WERI-Rb-1 (cell line): ENCODE results near the gene SEMA3C.

Experiments
- DNase-seq: peaks from one replicate; pipeline ENCODE4 v3.0.0-alpha.2; 2020
- H3K27ac ChIP-seq: fragments of 250-450 bp; sonication (Bioruptor Pico); 2 replicates; pipeline ENCODE4 v1.5.1; 2020; ENCODE audit warnings: mild to moderate bottlenecking, moderate library complexity
- H3K27me3 ChIP-seq: fragments of 250-450 bp; sonication (Bioruptor Pico); 2 replicates; pipeline ENCODE4 v1.5.1; 2021; ENCODE audit warnings: mild to moderate bottlenecking, low read depth, moderate library complexity; ENCODE audit not compliant: insufficient read depth, severe bottlenecking
- H3K36me3 ChIP-seq: fragments of 250-450 bp; sonication (Bioruptor Pico); 2 replicates; pipeline ENCODE4 v1.5.1; 2020; ENCODE audit warnings: mild to moderate bottlenecking, moderate library complexity
- H3K4me3 ChIP-seq: 2 replicates; pipeline ENCODE4 v1.5.1; 2011; ENCODE audit warnings: low read depth, mild to moderate bottlenecking, control low read depth, low read length
- H3K9me3 ChIP-seq: fragments of 250-450 bp; sonication (Bioruptor Pico); 2 replicates; pipeline ENCODE4 v1.5.1; 2021; ENCODE audit warnings: mild to moderate bottlenecking, moderate library complexity; ENCODE audit not compliant: severe bottlenecking
- TF ChIP-seq, protein P1 (sequence below): IDR thresholded peaks from 2 replicates; pipeline ENCODE4 v1.5.1; 2011; ENCODE audit warnings: low read depth, mild to moderate bottlenecking, control low read depth, inconsistent platforms, low read length

SEMA3C gene

DNA sequence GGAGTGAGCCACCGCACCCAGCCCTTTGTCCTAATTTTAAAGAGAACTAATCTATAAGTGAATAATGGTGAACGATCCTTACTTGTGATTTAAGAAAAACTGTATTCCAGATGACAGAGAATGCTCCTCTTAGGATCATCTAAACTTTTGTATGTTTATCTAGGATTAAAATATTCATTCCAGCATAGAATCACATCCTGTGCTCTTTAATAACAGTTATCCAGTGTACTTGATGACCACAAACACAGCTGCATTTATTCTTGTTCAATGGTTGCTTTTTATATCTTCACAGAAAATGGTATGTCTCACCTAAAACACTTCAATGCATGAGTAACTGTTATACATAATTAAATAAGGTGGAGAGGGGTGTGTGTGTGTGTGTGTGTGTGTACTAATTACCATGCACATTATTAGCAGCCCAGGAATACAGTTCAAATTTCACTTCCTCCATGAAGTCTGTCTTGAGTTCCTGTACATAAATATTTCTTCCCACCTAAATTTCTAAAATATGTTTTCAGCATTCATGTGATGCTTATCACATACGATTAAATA lies 38.5 kb upstream of the SEMA3C start:
- no peak for DNase-seq
- H3K27me3 ChIP-seq, result no peaks in the 10 kb centered on the region
- no peaks in the 10 kb centered on the region for H3K9me3 ChIP-seq
- no peaks in the 10 kb centered on the region for H3K36me3 ChIP-seq
- TF ChIP-seq, protein P1, sequence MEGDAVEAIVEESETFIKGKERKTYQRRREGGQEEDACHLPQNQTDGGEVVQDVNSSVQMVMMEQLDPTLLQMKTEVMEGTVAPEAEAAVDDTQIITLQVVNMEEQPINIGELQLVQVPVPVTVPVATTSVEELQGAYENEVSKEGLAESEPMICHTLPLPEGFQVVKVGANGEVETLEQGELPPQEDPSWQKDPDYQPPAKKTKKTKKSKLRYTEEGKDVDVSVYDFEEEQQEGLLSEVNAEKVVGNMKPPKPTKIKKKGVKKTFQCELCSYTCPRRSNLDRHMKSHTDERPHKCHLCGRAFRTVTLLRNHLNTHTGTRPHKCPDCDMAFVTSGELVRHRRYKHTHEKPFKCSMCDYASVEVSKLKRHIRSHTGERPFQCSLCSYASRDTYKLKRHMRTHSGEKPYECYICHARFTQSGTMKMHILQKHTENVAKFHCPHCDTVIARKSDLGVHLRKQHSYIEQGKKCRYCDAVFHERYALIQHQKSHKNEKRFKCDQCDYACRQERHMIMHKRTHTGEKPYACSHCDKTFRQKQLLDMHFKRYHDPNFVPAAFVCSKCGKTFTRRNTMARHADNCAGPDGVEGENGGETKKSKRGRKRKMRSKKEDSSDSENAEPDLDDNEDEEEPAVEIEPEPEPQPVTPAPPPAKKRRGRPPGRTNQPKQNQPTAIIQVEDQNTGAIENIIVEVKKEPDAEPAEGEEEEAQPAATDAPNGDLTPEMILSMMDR, result no peak
- no peak overlapping the region for H3K4me3 ChIP-seq
- no peak overlapping the region for H3K27ac ChIP-seq

DNA sequence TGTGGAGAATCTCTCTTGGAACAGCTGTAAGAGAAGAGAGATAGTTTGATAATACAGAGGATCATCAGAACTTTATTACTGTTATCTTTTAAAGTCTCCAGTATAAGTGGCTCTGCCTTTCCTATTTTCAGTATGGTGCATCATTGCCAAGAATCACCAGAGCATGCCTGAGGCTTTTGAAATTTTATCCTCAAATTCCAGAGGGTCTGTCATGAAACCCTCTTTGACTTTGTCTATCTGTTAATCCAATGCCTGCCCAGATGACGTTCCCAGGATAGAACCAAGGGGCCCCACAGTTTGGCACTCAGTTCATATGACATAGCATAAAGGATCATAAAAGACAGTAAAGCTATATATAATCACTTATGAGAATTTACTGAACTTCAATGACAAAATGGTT lies 35.3 kb upstream of the SEMA3C start:
- Histone ChIP-seq H3K9me3 (no peaks in the 10 kb centered on the region), H3K27ac (no peak overlapping the region), H3K36me3 (no peaks in the 10 kb centered on the region), H3K27me3 (no peaks in the 10 kb centered on the region), H3K4me3 (no peak overlapping the region)
- TF ChIP-seq, protein P1, result no peak
- no peak for DNase-seq

DNA sequence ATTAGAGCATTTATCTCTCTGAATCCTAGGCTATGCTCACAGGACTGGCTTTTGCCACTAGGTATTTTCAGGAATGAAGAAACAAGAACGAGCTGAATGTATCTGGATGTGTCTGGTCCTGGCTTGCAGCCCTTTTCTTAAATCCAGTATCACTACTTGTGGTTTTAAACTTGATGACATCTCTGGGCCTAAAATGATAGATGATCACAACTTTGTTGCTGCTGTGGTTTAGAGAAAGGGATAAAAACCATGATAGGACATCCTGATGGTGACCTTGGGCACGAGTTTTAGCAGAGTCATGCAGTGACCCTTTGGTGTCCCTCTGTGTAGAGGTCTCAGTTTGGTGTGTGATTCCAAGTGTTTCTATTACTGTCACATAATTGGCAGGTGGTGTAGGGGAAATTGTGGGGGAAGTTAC lies 31.7 kb upstream of the SEMA3C start:
- no peaks in the 10 kb centered on the region for H3K9me3 ChIP-seq
- H3K4me3 ChIP-seq, result no peak overlapping the region
- H3K27ac ChIP-seq, result no peak overlapping the region
- TF ChIP-seq, protein P1, result no peak
- H3K36me3 ChIP-seq, result no peaks in the 10 kb centered on the region
- no peaks in the 10 kb centered on the region for H3K27me3 ChIP-seq
- DNase-seq, result no peak

DNA sequence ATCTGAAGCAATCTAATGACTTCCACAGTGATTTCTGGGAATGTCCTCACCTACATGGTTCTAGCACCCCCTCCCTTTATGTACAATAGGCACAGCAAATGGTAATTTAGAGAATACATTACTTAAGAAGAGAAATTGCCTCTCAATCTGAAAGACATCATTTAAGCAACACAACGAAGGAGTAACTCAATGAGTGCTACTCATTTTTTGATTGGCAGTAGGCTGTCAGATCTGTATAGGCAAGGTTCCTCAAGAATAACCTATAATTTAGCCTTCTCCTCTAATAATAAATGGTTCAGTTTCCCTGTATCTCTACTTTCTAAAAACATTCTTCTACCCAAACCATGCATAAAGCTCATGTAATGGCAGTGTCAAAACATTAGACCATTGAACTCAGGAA lies 30.6 kb upstream of the SEMA3C start:
- TF ChIP-seq, protein P1, result no peak
- H3K9me3 ChIP-seq, result no peaks in the 10 kb centered on the region
- no peak overlapping the region for H3K4me3 ChIP-seq
- no peak overlapping the region for H3K27ac ChIP-seq
- no peak for DNase-seq
- no peaks in the 10 kb centered on the region for H3K27me3 ChIP-seq
- H3K36me3 ChIP-seq, result no peaks in the 10 kb centered on the region

DNA sequence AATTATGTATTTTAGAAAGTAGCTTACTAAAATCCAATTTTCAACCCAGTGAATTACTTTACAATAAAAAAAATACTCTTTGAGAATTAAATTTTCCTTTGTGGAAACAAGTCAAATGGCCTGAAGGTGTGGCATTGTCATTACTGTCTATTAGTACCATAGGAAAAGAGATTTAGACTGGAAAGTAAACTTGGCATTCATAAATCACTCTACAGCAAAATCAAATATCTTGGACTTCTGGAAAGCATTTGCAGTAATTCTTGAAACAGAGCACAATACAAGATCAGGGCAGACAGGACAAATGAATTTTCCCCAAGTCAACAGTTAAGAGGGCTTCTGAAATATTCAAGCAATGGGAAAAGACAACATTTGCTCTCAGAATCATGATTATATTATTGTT lies 28.0 kb upstream of the SEMA3C start:
- Histone ChIP-seq H3K36me3 (no peaks in the 10 kb centered on the region), H3K9me3 (no peaks in the 10 kb centered on the region), H3K4me3 (no peak overlapping the region), H3K27ac (no peak overlapping the region), H3K27me3 (no peaks in the 10 kb centered on the region)
- no peak for DNase-seq
- TF ChIP-seq, protein P1, result no peak

DNA sequence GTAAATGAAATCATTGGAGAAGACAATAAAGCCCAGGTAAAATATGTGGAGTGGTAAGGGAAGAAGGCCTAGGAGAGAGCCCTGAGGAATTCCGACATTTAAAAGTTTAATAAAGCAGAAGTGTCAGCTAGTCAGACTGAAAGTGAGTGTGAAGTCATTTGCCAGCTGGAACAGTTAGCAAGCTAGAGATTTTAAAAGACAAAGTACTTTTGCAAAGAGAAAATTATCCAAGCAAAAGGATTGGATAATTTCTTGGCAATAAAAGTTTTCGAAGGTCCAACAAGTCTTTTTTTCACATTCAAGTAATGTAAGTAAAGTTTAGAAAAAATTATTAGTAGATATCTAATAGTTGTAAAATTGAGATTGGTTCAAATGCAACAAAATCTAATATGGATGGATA lies 27.1 kb upstream of the SEMA3C start:
- no peak overlapping the region for H3K27ac ChIP-seq

More for the DNA sequence above, 27.1 kb upstream of the SEMA3C start:
- TF ChIP-seq, protein P1, result no peak
- no peak for DNase-seq
- no peak overlapping the region for H3K4me3 ChIP-seq
- H3K27me3 ChIP-seq, result no peaks in the 10 kb centered on the region
- H3K36me3 ChIP-seq, result no peaks in the 10 kb centered on the region
- H3K9me3 ChIP-seq, result no peaks in the 10 kb centered on the region
